Measurements from ENCODE around the gene ATP5PO.

ATP5PO gene

DNA sequence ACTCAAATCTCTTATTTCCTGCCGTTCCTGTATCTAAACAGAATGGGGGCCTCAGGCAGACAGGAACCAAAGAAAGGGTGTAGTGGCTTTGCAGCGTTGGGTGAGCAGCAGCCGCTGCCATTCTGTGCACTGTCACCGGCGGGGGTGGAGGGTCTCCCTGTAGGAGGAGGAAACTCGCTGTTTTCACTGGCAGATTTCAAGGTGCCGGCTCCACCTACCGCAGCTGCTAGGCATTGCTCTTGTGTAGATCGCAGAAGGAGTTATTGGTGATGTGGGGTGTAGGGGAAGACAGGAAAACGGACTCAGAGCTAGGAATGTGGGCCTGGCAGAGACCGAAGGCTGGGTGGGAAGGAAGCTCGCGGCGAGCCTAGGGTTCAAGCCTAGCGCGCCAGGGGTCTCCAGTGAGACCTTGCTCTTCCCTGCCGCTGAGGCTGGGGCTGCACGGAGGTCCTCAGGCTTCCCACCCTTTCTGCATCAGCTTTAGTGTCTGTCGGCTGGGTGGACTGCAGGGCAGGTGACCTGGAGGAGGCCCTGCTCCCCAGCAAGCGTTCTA is 20.8 kb downstream of the ATP5PO start:
- TF ChIP-seq, protein P1, sequence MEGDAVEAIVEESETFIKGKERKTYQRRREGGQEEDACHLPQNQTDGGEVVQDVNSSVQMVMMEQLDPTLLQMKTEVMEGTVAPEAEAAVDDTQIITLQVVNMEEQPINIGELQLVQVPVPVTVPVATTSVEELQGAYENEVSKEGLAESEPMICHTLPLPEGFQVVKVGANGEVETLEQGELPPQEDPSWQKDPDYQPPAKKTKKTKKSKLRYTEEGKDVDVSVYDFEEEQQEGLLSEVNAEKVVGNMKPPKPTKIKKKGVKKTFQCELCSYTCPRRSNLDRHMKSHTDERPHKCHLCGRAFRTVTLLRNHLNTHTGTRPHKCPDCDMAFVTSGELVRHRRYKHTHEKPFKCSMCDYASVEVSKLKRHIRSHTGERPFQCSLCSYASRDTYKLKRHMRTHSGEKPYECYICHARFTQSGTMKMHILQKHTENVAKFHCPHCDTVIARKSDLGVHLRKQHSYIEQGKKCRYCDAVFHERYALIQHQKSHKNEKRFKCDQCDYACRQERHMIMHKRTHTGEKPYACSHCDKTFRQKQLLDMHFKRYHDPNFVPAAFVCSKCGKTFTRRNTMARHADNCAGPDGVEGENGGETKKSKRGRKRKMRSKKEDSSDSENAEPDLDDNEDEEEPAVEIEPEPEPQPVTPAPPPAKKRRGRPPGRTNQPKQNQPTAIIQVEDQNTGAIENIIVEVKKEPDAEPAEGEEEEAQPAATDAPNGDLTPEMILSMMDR (IDR thresholded peaks at IDR 0.05): peak; percentile 67

DNA sequence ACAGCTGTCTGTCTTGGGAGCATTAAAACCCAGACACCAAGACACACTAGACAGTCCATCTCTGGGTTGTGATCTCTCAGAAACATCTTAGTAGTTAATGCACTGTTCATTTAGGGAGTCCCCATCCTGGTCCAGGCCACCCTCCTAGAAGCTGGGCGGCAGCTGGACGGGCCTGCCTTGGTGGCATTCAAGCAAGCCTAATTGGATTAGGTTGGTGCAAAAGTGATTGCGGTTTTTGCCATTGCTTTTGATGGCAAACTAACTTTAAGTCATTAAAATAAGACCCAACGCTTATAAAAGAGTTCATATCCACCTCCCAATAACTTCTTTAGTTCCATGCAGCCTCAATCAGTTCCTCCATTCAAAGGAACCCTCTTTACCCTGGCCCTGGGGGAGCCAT is 21.7 kb downstream of the ATP5PO start:
- TF ChIP-seq, protein P1 (IDR thresholded peaks at IDR 0.05): no peak

GRCh38 chr21:33892853-33893252 is 22.8 kb downstream of the ATP5PO start:
- TF ChIP-seq, protein P1 (IDR thresholded peaks at IDR 0.05): no peak

- TF ChIP-seq, protein P1 (IDR thresholded peaks at IDR 0.05): no peak
Measured at GRCh38 chr21:33890187-33890586, 25.4 kb downstream of the ATP5PO start.

DNA sequence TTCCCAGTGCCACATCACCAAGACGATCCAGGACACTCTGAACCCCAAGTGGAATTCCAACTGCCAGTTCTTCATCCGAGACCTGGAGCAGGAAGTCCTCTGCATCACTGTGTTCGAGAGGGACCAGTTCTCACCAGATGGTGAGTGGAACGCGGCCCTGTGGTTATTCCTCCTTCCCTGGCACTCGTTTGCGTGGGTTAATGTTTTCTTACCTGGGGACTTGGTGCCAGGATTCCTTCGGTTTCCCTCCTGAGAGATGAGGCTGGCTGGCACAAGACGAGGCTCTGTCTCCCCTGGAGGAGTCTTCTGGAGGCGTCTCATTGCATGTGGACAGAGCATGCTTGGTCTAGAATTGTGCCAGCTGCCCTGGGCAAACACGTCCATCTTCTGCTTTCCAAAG is 29.3 kb downstream of the ATP5PO start:
- TF ChIP-seq, protein P1 (IDR thresholded peaks at IDR 0.05): no peak

DNA sequence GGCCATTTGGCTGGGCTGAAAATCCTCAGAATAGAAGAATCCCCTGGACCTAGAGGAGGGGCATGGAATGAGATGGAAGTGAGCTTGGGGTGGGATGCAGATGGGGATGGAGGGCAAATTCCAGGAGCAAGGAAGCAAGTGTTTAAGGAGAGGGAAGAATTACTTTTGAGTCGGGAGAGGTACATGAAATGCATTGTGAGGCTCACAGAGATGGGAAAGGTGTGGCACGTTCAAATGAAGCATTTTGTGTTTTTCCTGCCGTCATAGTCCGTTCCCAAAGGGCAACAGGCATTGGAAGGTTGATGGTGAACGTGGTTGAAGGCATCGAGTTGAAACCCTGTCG is 30.5 kb downstream of the ATP5PO start:
- TF ChIP-seq, protein P1 (IDR thresholded peaks at IDR 0.05): no peak

DNA sequence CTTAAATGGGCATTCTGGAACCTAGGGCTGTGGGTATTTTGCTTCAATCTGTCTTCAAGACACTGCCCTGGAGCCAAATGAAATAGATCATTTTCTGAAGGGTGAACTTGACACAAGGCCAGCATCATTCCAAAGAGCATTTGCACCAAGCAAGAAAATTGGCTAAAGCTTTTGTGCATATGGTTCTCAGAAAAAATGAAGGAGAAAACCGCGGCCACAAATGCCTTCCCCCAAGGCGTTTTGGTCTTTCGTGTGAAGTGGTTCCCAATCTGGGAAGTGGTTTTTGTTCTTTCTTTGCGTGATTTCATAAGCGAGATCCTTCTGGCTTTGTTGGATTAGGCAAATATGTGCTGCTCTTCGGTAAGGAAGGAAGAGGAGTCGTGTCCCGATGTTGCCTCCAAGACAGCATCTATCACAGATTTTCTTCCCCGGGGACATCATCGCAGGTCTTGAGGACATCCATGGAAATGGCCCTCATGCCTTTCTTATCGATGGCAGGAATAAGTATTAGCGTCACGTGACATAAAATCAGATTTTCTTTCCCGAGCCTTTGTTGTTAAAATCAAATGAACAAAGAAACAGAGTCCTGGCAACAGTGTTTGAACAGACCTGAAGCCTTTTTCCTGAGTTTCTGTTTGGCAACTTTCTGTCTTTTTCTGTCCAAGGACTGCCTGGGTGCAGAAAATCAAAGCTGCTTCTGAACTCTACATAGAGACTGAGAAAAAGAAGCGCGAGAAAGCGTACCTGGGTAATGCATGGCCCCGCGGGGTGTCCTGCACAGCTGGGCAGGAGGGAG is 31.0 kb downstream of the ATP5PO start:
- TF ChIP-seq, protein P1 (IDR thresholded peaks at IDR 0.05): no peak

Measured in LNCAP (cell line).